ENCODE data around the gene SGTB. TPM values are rescaled to one million over a fixed set of nuclear protein-coding genes. Genes with fewer than 3 reads are reported as not detected.
"Not testable (repeated sequence)": the region's sequence is repeated elsewhere in the genome, so short reads cannot be mapped to it uniquely, and the experiment has no call there.

The SGTB gene
- polyA plus RNA-seq, 1 donor (not counting 4 experiments of a cell fraction or from before 2014, with no cell fraction given), result 10.4 TPM

GRCh38 chr5:65624025-65624570, 97.8 kb downstream of the SGTB start, which contains the start of gene TRIM23:
Gene TRIM23, minus strand, starts transcription at chr5:65624333. Its CDS starts 59 bp downstream, at chr5:65624274.
- no peaks in the 10 kb centered on the region for H4K20me1 ChIP-seq (ENCODE audit: control insufficient read depth, extremely low read depth, insufficient read depth, low read length)
- peak within 1 kb of the TSS; percentile 86 for H3K27ac ChIP-seq (ENCODE audit: control insufficient read depth, insufficient read depth, low read length)
- dilution Hi-C loops (cut with MboI; ENCODE audit: extremely low pct_ligation_motif_present, low sequenced_read_pairs), result no loop called here
- DNase-seq (ENCODE audit: low read depth, low spot score) (peak; percentile 26), FAIRE-seq (peak; percentile 57)
- H2AFZ ChIP-seq (ENCODE audit: control insufficient read depth, low read length), result peak within 1 kb of the TSS; percentile 100
- peak within 1 kb of the TSS; percentile 97 for H3K9ac ChIP-seq (ENCODE audit: control insufficient read depth, extremely low read depth, insufficient read depth, low read length)
- peak within 1 kb of the TSS; percentile 99 for H3K4me2 ChIP-seq (ENCODE audit: control insufficient read depth, extremely low read depth, insufficient read depth, low read depth, low read length)
- H3K36me3 ChIP-seq (ENCODE audit: control insufficient read depth in 2 of 2, extremely low read depth in 1 of 2, insufficient read depth in 2 of 2, low read length in 2 of 2), result no peaks in the 10 kb centered on the region
- no peaks in the 10 kb centered on the region for H3K9me1 ChIP-seq (ENCODE audit: control insufficient read depth, extremely low read depth, insufficient read depth, low read length)
- TF ChIP-seq, protein P1, sequence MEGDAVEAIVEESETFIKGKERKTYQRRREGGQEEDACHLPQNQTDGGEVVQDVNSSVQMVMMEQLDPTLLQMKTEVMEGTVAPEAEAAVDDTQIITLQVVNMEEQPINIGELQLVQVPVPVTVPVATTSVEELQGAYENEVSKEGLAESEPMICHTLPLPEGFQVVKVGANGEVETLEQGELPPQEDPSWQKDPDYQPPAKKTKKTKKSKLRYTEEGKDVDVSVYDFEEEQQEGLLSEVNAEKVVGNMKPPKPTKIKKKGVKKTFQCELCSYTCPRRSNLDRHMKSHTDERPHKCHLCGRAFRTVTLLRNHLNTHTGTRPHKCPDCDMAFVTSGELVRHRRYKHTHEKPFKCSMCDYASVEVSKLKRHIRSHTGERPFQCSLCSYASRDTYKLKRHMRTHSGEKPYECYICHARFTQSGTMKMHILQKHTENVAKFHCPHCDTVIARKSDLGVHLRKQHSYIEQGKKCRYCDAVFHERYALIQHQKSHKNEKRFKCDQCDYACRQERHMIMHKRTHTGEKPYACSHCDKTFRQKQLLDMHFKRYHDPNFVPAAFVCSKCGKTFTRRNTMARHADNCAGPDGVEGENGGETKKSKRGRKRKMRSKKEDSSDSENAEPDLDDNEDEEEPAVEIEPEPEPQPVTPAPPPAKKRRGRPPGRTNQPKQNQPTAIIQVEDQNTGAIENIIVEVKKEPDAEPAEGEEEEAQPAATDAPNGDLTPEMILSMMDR (optimal IDR thresholded peaks at IDR 0.05 in 1 of 3, IDR thresholded peaks at IDR 0.05 in 1 of 3, conservative IDR thresholded peaks at IDR 0.05 in 1 of 3; ENCODE audit: extremely low read depth in 1 of 3, insufficient read depth in 2 of 3, low read length in 3 of 3), result no peak
- TF ChIP-seq EZH2 (IDR thresholded peaks at IDR 0.05; ENCODE audit: low read length), result no peak
- H3K9me3 ChIP-seq (ENCODE audit: control insufficient read depth, low read depth, low read length), result no peaks in the 10 kb centered on the region
- H3K4me3 ChIP-seq (ENCODE audit: control insufficient read depth in 2 of 3, extremely low read depth in 1 of 3, insufficient read depth in 2 of 3, low read depth in 1 of 3, low read length in 3 of 3), result peak within 1 kb of the TSS; percentile 66 to 99 (median 98)
- no peaks in the 10 kb centered on the region for H3K27me3 ChIP-seq (ENCODE audit: control insufficient read depth, extremely low read depth, insufficient read depth, low read length)
- H3K79me2 ChIP-seq (ENCODE audit: control insufficient read depth, insufficient read depth, low read length), result peaks cover 71% of the 10 kb centered on the region
- H3K4me1 ChIP-seq (ENCODE audit: control insufficient read depth, extremely low read depth, insufficient read depth, low read length), result peaks cover 17% of the 10 kb centered on the region

GRCh38 chr5:65623482-65623881, 98.4 kb downstream of the SGTB start:
- peak overlapping the region; percentile 99 for H2AFZ ChIP-seq (ENCODE audit: control insufficient read depth, low read length)
- no peak for FAIRE-seq
- H3K27ac ChIP-seq (ENCODE audit: control insufficient read depth, insufficient read depth, low read length), result peak overlapping the region; percentile 86

GRCh38 chr5:65621961-65622360, 99.9 kb downstream of the SGTB start:
- H3K4me3 ChIP-seq (ENCODE audit: control insufficient read depth in 2 of 3, extremely low read depth in 1 of 3, insufficient read depth in 2 of 3, low read depth in 1 of 3, low read length in 3 of 3); H3K36me3 ChIP-seq (ENCODE audit: control insufficient read depth in 2 of 2, extremely low read depth in 1 of 2, insufficient read depth in 2 of 2, low read length in 2 of 2); H2AFZ ChIP-seq (ENCODE audit: control insufficient read depth, low read length); H3K27ac ChIP-seq (ENCODE audit: control insufficient read depth, insufficient read depth, low read length); H3K27me3 ChIP-seq (ENCODE audit: control insufficient read depth, extremely low read depth, insufficient read depth, low read length); H3K9me1 ChIP-seq (ENCODE audit: control insufficient read depth, extremely low read depth, insufficient read depth, low read length); dilution Hi-C loops (cut with MboI; ENCODE audit: extremely low pct_ligation_motif_present, low sequenced_read_pairs); H3K9me3 ChIP-seq (ENCODE audit: control insufficient read depth, low read depth, low read length); DNase-seq (ENCODE audit: low read depth, low spot score); FAIRE-seq; H3K9ac ChIP-seq (ENCODE audit: control insufficient read depth, extremely low read depth, insufficient read depth, low read length); H4K20me1 ChIP-seq (ENCODE audit: control insufficient read depth, extremely low read depth, insufficient read depth, low read length); H3K4me2 ChIP-seq (ENCODE audit: control insufficient read depth, extremely low read depth, insufficient read depth, low read depth, low read length): not testable (repeated sequence)
- Histone ChIP-seq H3K4me1 (ENCODE audit: control insufficient read depth, extremely low read depth, insufficient read depth, low read length) (peaks cover 17% of the 10 kb centered on the region), H3K79me2 (ENCODE audit: control insufficient read depth, insufficient read depth, low read length) (peaks cover 60% of the 10 kb centered on the region)

More at GRCh38 chr5:65623482-65623881, 98.4 kb downstream of the SGTB start:
- no peaks in the 10 kb centered on the region for H3K36me3 ChIP-seq (ENCODE audit: control insufficient read depth in 2 of 2, extremely low read depth in 1 of 2, insufficient read depth in 2 of 2, low read length in 2 of 2)
- no peaks in the 10 kb centered on the region for H3K9me3 ChIP-seq (ENCODE audit: control insufficient read depth, low read depth, low read length)
- dilution Hi-C loops (cut with MboI; ENCODE audit: extremely low pct_ligation_motif_present, low sequenced_read_pairs), result no loop called here
- H3K4me1 ChIP-seq (ENCODE audit: control insufficient read depth, extremely low read depth, insufficient read depth, low read length), result peaks cover 17% of the 10 kb centered on the region
- H3K79me2 ChIP-seq (ENCODE audit: control insufficient read depth, insufficient read depth, low read length), result peaks cover 72% of the 10 kb centered on the region
- no peak for DNase-seq (ENCODE audit: low read depth, low spot score)
- no peaks in the 10 kb centered on the region for H3K9me1 ChIP-seq (ENCODE audit: control insufficient read depth, extremely low read depth, insufficient read depth, low read length)
- TF ChIP-seq, protein P1 (optimal IDR thresholded peaks at IDR 0.05 in 1 of 3, IDR thresholded peaks at IDR 0.05 in 1 of 3, conservative IDR thresholded peaks at IDR 0.05 in 1 of 3; ENCODE audit: extremely low read depth in 1 of 3, insufficient read depth in 2 of 3, low read length in 3 of 3), result no peak
- no peak for TF ChIP-seq EZH2 (IDR thresholded peaks at IDR 0.05; ENCODE audit: low read length)
- H4K20me1 ChIP-seq (ENCODE audit: control insufficient read depth, extremely low read depth, insufficient read depth, low read length), result no peaks in the 10 kb centered on the region
- peak overlapping the region; percentile 99 for H3K4me2 ChIP-seq (ENCODE audit: control insufficient read depth, extremely low read depth, insufficient read depth, low read depth, low read length)
- H3K4me3 ChIP-seq (ENCODE audit: control insufficient read depth in 2 of 3, extremely low read depth in 1 of 3, insufficient read depth in 2 of 3, low read depth in 1 of 3, low read length in 3 of 3), result peak overlapping the region; percentile 66 to 99 (median 98)
- no peaks in the 10 kb centered on the region for H3K27me3 ChIP-seq (ENCODE audit: control insufficient read depth, extremely low read depth, insufficient read depth, low read length)
- H3K9ac ChIP-seq (ENCODE audit: control insufficient read depth, extremely low read depth, insufficient read depth, low read length), result peak overlapping the region; percentile 97

Measured in keratinocyte (primary cell).